ENCODE results near the gene KCNIP1.

GRCh38 chr5:170533383-170533782 is 29.6 kb downstream of the KCNIP1 start:
- TF ChIP-seq GATA2 (IDR thresholded peaks at IDR 0.05; ENCODE audit: low read depth, low read length) (no peak), GATA3 (IDR thresholded peaks at IDR 0.05; ENCODE audit: low read depth, low read length) (no peak)

Data from SH-SY5Y (cell line).